Activated CD8-positive, alpha-beta memory T cell treated with anti-CD3 and anti-CD28 coated beads, Interleukin-2, amount 50 U/mL, for 24 hours (primary cell): ENCODE measurements around the gene HELQ.
A peak's percentile ranks its signal among the peaks of the same experiment; 100 is the strongest.
"Not testable (repeated sequence)": the region's sequence is repeated elsewhere in the genome, so short reads cannot be mapped to it uniquely, and the experiment has no call there.

Experiments
- DNase-seq: peaks from one replicate; pipeline ENCODE4 v3.0.0-alpha.2; 2020; ENCODE audit errors: extremely low read depth

The HELQ gene

GRCh38 chr4:83455281-83456183, at the start of gene HELQ, which contains the start of gene MRPS18C:
Gene HELQ (minus strand): TSS chr4:83455823. CDS start chr4:83455693, 130 bp downstream.
Gene MRPS18C (plus strand): TSS chr4:83456058. CDS start chr4:83456078, 20 bp downstream.
- peak; percentile 92 for DNase-seq

GRCh38 chr4:83504996-83505395, 49.4 kb upstream of the HELQ start:
- DNase-seq, result no peak

- no peak for DNase-seq
These were observed 48.9 kb upstream of the HELQ start for GRCh38 chr4:83504503-83504902.

- DNase-seq, result no peak
These were observed 48.4 kb upstream of the HELQ start for GRCh38 chr4:83503974-83504373.

DNA sequence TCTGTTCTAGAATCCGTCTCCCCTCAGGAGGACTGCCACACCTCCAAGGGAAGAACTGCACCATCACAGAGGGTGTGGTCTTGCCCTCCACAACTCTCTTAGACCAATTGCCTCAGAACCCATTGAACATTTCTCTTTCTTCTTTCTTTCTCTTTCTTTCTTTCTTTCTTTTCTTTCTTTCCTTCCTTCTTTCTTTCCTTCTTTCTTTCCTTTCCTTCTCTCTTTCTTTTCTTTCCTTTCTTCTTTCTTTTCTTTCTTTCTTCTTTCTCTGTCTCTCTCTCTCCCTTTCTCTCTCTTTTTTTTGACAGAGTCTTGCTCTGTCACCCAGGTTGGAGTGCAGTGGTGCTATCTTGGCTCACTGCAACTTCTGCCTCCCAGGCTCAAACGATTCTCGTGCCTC, 46.0 kb upstream of the HELQ start:
- DNase-seq, result not testable (repeated sequence)

GRCh38 chr4:83498187-83498586, 42.6 kb upstream of the HELQ start:
- no peak for DNase-seq

DNA sequence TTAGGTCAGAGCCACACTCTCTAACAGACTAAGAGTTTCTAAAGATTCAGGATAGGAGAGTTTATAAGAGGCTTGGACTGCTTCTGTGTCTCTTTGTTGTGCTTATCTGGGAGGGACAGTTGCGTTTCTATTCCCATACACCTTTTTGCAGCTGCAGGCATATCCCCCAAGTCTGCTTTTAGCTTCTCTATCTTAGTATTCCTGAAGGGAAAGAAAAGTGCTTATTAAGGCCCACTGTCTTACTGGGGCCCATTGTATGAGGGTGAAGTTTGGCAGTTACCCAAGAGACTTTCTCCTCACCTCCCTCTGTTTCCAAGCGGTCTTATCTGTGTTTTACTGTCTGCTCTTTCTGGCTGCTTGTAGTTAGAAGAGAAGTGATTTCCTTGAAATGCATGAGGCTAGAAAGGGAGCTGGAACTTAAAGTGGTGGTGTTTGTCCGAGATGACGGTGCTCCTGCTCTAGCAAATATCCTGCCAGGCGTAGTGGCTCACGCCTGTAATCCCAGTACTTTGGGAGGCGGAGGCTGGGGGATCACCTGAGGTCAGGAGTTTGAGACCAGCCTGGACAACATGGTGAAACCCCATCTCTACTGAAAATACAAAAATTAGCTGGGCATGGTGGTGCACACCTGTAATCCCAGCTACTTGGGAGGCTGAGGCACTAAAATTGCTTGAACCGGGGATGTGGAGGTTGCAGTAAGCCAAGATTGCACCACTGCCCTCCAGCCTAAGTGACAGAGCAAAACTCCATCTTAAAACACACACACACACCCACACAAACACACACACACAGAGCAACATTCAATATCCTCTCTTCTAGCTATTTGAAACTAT, 40.7 kb upstream of the HELQ start:
- DNase-seq, result not testable (repeated sequence)

DNA sequence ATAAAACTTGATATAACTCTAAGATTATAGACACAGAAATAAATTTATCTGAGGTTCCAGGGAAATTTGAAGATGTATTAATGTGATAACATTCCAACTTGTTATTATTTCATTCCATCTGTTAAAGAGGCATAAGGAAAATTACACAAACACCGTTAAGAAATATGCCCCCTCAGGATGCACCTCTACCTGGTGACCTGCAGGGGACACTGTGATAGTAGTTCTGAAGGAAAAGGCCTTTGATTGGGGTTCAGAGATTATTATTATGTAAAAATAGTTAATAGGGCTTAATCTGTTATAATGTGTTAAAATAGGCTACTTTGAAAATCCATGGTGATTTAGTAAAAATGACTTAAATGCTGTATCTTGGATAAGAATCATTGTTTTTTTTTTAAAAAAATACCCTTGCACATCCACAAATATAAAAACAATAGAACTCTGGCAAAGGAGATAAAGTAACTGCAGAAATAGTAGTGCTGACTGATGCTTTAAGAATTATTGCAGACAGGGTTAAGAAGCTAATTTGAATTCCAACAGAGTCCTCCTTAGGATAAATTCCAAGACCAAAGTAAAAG, 35.3 kb upstream of the HELQ start:
- DNase-seq, result no peak

DNA sequence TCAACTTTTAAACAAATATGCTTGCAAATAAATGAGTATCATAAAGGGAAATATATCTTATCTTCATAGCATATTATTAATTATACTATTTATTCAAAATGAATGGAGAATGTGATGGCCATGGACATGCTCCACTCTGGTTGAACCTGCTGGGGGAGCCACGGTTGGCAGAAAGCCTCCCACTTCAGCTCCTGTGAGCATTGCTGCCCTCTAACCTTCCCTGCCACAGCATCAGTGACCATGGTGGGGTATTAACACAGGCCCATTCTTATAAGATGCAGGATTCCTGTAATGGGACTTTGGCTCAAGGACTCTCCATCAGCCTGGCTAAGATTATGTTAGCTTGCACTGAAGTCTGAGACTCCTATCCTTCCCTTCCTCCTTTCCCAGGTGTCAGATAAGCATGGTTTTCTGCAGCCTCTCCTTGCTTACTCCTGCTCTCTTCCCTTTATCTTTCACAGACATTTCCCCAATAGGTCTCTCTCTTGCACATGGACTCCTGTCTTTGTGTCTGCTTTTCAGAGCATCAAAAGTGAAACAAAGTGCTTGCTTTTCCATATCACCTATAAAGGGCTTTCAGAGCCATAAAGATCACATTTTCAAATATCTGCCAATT, 34.2 kb upstream of the HELQ start:
- no peak for DNase-seq

DNA sequence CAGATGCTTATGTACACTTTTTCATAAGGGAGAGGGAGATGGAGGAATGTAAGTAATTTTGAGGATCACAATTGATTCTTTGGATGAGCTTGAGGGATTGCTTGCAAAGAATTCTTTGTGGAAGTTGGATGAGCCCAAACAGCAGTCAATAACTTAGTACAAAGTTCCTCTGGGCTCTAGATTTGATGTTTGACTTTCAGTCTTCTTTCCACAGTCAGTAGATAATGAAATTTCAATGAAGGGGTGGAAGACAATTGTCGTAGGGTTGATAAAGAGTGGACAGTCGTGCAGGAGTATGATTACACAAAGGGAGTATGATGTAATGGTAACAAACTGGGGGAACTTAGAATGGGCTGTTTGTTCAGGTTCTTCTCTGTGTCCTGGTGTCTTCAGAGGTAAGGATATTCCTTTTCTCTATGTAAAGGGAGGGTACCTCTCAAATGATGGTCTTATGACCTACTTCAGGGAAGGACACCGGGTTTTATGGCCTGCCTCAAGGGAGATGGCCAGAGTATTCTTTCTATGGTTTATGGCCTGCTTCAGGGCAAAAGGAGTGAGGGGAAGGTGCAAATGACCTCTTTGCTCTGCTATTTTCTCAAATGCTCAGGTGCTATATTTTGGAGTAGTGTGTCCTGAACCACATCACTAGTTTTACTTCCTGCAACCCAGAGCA, 31.0 kb upstream of the HELQ start:
- DNase-seq, result no peak

GRCh38 chr4:83484500-83485461, 29.2 kb upstream of the HELQ start, which contains the start of gene ABRAXAS1:
Gene ABRAXAS1 (minus strand): TSS chr4:83485100. CDS start chr4:83485072, 28 bp downstream.
- peak; percentile 65 for DNase-seq

DNA sequence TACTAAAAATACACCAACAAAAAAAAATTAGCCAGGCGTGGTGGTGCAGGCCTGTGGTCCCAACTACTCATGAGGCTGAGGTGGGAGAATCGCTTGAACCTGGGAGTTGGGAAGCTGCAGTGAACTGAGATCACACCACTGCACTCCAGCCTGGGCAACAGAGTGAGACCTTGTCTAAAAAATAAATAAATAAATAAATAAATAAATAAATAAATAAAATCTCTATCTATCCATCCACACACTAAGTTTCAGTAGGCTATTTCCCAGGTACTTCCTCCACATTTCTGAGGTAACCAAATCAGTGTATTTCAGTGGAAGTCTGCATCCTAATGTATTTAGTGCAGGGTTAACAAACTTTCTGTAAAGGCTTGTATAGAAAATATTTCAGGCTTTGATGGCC, 18.3 kb upstream of the HELQ start:
- no peak for DNase-seq

DNA sequence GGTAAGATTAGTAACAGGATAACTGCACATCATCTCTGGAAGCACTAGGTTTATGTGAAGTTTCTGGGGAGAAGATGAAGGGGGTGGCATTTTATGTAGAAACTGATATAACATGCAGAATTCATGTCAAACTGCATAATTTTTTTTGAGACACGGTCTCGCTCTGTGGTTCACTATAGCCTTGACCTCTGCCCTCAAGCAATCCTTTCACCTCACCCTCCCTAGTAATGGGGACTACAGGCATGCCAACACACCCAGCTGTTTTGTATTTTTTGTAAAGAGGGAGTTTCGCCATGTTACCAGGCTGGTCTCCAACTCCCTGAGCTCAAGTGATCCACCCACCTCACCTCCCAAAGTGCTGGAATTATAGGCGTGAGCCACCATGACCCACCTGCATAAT, 17.8 kb upstream of the HELQ start:
- DNase-seq, result no peak

DNA sequence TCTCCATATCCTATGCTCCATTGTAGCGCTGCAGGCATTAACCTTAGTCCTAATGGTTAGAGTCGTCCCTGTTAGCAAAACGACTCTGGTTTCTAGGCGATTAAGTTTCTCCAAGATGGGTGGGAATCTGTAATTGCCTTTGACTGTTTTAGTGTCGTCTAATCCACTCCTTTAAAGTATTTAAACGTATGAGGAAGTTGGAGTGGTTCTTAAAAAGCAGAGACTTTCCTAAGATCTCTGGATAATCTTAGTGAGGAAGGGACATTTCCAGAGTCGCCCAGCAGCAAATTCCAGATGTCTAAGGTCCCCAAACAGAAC, 520 bp upstream of the HELQ start:
- no peak for DNase-seq

- no peak for DNase-seq
These were observed 937 bp downstream of the HELQ start for GRCh38 chr4:83454686-83455085.

- no peak for DNase-seq
These were observed 6.6 kb downstream of the HELQ start for GRCh38 chr4:83449009-83449408.

DNA sequence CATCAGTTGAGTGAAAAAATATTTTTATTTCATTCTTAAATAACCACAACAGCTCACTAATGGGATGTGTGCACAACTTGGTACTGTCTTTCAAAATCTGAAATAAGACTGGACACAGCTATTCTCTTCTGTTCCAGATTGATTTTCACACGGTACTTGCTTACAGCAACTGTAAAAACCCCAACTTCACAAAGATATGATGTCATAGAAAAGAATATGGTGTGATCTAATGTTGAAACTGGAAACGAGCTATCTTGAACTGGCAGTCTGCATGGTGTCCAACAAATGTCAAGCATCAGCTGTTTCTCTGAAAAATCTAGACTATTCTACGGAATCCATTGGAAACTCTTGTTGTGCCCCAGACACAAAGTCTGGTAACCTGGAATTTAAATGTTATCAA, 14.7 kb downstream of the HELQ start:
- DNase-seq, result no peak

DNA sequence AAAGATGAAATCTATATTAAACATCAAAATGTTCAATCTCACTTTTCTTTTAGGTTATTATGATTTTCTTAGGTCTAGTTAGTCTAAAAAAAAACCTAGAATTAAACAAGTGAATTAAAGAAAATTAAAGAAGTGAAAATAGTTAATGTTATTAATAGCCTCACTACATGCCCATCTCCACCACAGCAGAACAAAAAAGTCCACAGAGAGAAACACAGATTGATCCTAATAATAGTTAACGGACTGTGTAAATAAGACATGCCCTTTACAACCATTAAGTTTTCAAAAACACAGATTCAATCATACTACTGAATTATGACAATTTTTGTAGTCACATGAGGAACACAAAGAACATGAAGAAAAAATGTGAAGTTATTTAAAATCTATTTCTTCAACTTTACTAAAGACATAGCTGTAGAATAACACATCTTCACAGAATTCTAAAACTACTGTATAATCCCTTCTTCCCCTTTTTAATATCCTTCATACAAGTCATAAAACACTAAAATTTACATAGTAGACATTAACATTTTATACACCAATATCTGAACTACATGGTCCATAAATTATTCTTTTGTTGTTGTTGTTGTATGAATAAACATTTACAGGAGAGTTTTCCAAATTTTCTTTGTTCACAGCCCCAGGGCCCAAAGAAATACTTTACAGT, 15.3 kb downstream of the HELQ start:
- no peak for DNase-seq

GRCh38 chr4:83438719-83439118, 16.9 kb downstream of the HELQ start:
- DNase-seq, result no peak

DNA sequence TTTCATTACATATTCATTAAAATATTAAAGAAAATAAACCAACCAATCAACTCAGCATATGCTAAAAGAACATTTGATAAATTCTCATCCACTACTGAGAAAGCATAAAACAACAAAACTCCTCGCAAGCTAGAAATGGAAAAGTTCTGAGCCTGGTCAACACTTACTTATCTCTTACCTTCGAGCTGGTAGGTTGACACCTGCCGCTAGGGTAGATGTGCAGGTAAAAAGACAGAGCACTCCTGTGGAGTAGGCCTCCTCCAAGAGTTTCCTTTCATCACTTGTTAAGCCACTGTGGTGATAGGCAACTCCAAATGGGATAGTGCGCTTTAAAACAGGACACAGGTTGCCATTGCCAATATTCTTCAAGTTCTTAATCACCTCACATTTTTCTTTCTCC, 18.9 kb downstream of the HELQ start:
- DNase-seq, result no peak
